Pancreas (tissue), 10 donors: ENCODE results near the gene PLA2G4D. TPM values are rescaled to one million over a fixed set of nuclear protein-coding genes. Genes with fewer than 3 reads are reported as not detected.
A peak's percentile ranks its signal among the peaks of the same experiment; 100 is the strongest.

Experiments
- ATAC-seq, 4 donors: fragments of 200-7000 bp; cut with Tn5 transposase; one replicate each; pipeline versions ENCODE4 v1.8.0 to v1.9.1; 2020; ENCODE audit warnings: mild to moderate bottlenecking in 4 of 4, moderate library complexity in 4 of 4
- DNase-seq, 6 donors: peaks; one replicate each; pipeline ENCODE4 v3.0.0-alpha.2; 2020
- FAIRE-seq: peaks from 2 replicates; lab custom pipeline; 2012; peaks lifted over from hg19 to GRCh38; lab: Jason Lieb, UNC
- H3K27ac ChIP-seq, 4 donors: fragments of 200-600 bp; sonication (generic); 1 replicate in 3 of 4; 2 replicates in 1 of 4; pipeline versions ENCODE4 v1.5.0 to v1.8.0; 2020
- H3K27me3 ChIP-seq, 4 donors: fragments of 200-600 bp; one replicate each; pipeline ENCODE4 v1.8.0; 2021
- H3K36me3 ChIP-seq, 3 donors: fragments of 200-600 bp; sonication (generic) in 1 of 3; one replicate each; pipeline versions ENCODE4 v1.5.0 to v1.8.0; 2020 to 2021
- H3K4me1 ChIP-seq, 3 donors: fragments of 200-600 bp; one replicate each; pipeline ENCODE4 v1.8.0; 2021
- H3K4me3 ChIP-seq, 4 donors: fragments of 200-600 bp; sonication (generic) in 2 of 4; one replicate each; pipeline versions ENCODE4 v1.5.0 to v1.8.0; 2020 to 2021
- H3K9me3 ChIP-seq, 4 donors: fragments of 200-600 bp; one replicate each; pipeline ENCODE4 v1.8.0; 2021
- WGBS, 2 donors: extraction: QIAGEN DNeasy Blood & Tissue Kit; methylation state at CpG; one replicate each; pipeline ENCODE4 v1.1.7; 2013; 5-methylcytosine and 5-hydroxymethylcytosine counted together
- intact Hi-C, 3 donors: fragments of 100-400 bp; cut with DNase I; formaldehyde crosslinking; loops; one replicate each; pipeline versions ENCODE4 v1.11.1 to v1.14.2; 2022
- polyA plus RNA-seq, 2 donors: library from polyadenylated mRNA; stranded (reverse); fragments of 200-250 nt; gene quantifications; one replicate each; pipeline ENCODE4 v1.2.3, GENCODE V29; 2013
- total RNA-seq, 6 donors: library from RNA; stranded (reverse); fragmentation: NEBNext Ultra II Directional in 4 of 6; extraction: Animal tissue kit (Norgen Biotek cat#: 25700) in 4 of 6; gene quantifications; one replicate each; pipeline versions ENCODE4 v1.2.1 to v1.2.4, GENCODE V29; 2021 to 2023
- TF ChIP-seq, protein P1 (sequence below), 4 donors: fragments of 200-600 bp; sonication (generic) in 3 of 4; IDR thresholded peaks; one replicate each; pipeline versions ENCODE4 v1.5.0 to v1.8.0; 2021; ENCODE audit warnings: antibody characterized with exemption in 4 of 4
- donor health status: healthy with polysubstance abuse.
- donor health status: DM: no; HTN: no; CAD: no; lungs with moderate emphysema.
- donor health status: DM: no; HTN: no; CAD: no.
- donor health status: control.
- donor health status: control.
- donor health status: Bipolar disorder and iron deficiency.
- donor health status: DM: yes; HTN: yes; CAD: no.
- donor health status: DM: no; HTN: no; CAD: no.
- donor health status: DM: no; HTN: no; CAD: no.
- donor health status: DM: yes; HTN: yes; CAD: no.

Gene PLA2G4D
- total and polyA plus RNA-seq, 8 donors, result 0.04 to 0.31 (median 0.07) TPM; not detected in 4

DNA sequence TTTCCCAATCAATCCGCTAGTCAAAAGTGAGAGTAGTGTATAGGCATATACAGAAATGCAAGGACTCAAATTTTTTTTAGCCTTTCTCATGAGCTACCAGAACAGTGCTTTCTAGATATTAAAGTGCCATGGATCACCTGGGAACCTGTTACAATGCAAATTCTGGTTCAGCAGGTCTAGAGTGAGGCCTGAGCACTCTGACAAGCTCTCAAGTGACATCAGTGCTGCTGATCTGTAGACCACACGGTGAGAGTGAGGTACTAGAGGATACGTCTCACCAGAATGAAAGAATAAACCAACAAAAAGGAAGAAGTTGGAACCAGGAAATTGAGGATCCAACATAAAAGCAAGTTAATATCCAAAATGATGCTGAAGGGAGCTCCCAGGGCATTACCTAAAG is 16.0 kb upstream of the PLA2G4D start:
- Histone ChIP-seq H3K4me1 (no peaks in the 10 kb centered on the region), H3K27ac (no peak overlapping the region), H3K4me3 (no peak overlapping the region), H3K36me3 (no peaks in the 10 kb centered on the region), H3K27me3 (no peaks in the 10 kb centered on the region), H3K9me3 (no peaks in the 10 kb centered on the region)
- FAIRE-seq (no peak), ATAC-seq (peak in 1 of 4 donors; percentile 24), DNase-seq (no peak)
- 68 to 71% methylated on average over 3 of the region's 3 CpGs for WGBS, 2 donors
- TF ChIP-seq, protein P1, sequence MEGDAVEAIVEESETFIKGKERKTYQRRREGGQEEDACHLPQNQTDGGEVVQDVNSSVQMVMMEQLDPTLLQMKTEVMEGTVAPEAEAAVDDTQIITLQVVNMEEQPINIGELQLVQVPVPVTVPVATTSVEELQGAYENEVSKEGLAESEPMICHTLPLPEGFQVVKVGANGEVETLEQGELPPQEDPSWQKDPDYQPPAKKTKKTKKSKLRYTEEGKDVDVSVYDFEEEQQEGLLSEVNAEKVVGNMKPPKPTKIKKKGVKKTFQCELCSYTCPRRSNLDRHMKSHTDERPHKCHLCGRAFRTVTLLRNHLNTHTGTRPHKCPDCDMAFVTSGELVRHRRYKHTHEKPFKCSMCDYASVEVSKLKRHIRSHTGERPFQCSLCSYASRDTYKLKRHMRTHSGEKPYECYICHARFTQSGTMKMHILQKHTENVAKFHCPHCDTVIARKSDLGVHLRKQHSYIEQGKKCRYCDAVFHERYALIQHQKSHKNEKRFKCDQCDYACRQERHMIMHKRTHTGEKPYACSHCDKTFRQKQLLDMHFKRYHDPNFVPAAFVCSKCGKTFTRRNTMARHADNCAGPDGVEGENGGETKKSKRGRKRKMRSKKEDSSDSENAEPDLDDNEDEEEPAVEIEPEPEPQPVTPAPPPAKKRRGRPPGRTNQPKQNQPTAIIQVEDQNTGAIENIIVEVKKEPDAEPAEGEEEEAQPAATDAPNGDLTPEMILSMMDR (IDR thresholded peaks at IDR 0.05), result no peak
- intact Hi-C loops, result no loop called here

DNA sequence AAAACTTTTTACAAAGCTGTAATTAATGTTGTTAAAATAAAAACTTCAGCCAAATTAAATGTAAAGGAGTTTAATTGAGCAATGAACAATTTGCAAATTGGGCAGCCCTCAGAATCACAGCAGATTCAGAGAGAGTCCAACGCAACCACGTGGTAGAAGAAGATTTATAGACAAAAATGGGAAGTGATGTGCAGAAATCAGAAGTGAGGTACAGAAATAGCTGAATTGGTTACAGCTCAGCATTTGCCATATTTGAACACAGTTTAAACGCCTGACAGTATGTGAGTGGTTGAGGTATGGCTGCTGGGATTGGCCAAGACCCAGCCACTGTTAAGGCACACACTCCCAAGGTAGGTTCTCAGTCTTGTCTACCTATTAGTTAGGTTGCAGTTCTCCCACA is 14.4 kb upstream of the PLA2G4D start:
- TF ChIP-seq, protein P1 (IDR thresholded peaks at IDR 0.05), result no peak
- DNase-seq, result no peak
- no peak for ATAC-seq
- Histone ChIP-seq H3K36me3 (no peaks in the 10 kb centered on the region), H3K4me3 (no peak overlapping the region), H3K9me3 (no peaks in the 10 kb centered on the region), H3K27me3 (no peaks in the 10 kb centered on the region), H3K4me1 (no peaks in the 10 kb centered on the region), H3K27ac (no peak overlapping the region)
- no peak for FAIRE-seq
- WGBS, 2 donors, result 88 to 90% methylated on average over 3 of the region's 3 CpGs
- intact Hi-C loops, result no loop called here

DNA sequence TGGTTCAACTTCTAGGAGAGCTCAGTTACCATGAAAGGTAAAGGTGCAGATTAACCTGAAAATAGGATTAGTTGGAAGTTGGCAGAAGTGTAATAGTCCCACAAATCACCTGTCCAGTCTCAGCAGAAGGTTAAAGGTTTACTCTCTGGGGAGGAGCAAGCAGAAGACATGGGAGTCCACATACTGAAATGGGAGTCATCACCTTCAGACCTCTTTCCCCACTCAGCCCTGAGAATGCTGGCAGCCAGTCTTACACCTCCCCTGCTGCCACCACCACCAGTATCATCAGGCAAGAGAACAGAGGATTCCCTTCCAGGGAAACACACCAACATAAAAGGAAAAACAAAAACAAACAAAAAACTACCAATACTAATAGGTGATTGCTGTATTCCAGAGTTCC is 13.8 kb upstream of the PLA2G4D start:
- FAIRE-seq (no peak), DNase-seq (no peak), ATAC-seq (no peak)
- H3K9me3 ChIP-seq, result no peaks in the 10 kb centered on the region
- no peak overlapping the region for H3K4me3 ChIP-seq
- no peaks in the 10 kb centered on the region for H3K27me3 ChIP-seq
- no peaks in the 10 kb centered on the region for H3K36me3 ChIP-seq
- no peaks in the 10 kb centered on the region for H3K4me1 ChIP-seq
- TF ChIP-seq, protein P1 (IDR thresholded peaks at IDR 0.05), result no peak
- intact Hi-C loops, result no loop called here
- H3K27ac ChIP-seq, result no peak overlapping the region

DNA sequence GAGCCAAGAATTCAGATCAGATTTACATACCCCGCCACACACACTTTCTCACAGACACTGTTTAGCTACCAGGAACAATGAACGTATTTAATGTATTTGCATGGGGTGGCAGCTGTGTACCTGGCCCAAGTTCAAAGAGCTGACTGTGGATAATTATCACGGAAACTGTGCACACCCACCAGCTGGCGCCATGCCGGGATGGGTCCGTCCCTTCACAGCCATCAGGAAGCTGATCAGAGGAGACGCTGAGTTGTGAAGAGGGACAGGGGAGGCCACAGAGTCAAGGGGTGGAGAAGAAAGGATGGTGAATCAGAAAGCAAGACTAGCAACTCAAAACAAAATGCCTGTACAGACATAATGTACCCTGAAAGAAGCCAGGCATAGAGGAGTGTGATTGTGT is 13.1 kb upstream of the PLA2G4D start:
- no peaks in the 10 kb centered on the region for H3K4me1 ChIP-seq
- intact Hi-C loops, result no loop called here
- no peak overlapping the region for H3K27ac ChIP-seq
- TF ChIP-seq, protein P1 (IDR thresholded peaks at IDR 0.05), result no peak
- WGBS, 2 donors, result 8 to 9% methylated on average over 7 of the region's 7 CpGs
- no peak overlapping the region for H3K4me3 ChIP-seq
- ATAC-seq (peak; percentile 53 to 64 (median 60)), DNase-seq (peak in 1 of 6 donors; percentile 41), FAIRE-seq (no peak)
- H3K36me3 ChIP-seq, result no peaks in the 10 kb centered on the region
- H3K9me3 ChIP-seq, result no peaks in the 10 kb centered on the region
- H3K27me3 ChIP-seq, result no peaks in the 10 kb centered on the region

DNA sequence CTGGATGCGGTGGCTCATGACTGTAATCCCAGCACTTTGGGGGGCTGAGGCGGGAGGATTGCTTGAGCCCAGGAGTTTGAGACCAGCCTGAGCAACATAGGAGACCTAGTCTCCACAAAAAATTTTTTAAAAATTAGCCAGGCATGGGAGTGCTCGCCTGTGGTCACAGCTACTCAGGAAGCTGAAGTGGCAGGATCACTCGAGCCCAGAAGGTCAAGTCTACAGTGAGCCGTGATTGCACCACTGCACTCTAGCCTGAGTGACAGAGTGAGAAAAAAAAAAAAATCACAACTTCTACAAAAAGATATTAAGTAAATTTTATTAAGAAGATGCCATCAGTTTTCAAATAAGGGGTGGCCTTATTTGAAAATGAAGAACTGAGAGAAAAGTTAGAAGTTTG is 11.9 kb upstream of the PLA2G4D start:
- peak in 2 of 4 donors; percentile 36 to 45 for ATAC-seq
- H3K9me3 ChIP-seq, result no peaks in the 10 kb centered on the region
- no peaks in the 10 kb centered on the region for H3K4me1 ChIP-seq
- DNase-seq, result no peak
- no peak overlapping the region for H3K27ac ChIP-seq
- no peaks in the 10 kb centered on the region for H3K27me3 ChIP-seq
- intact Hi-C loops, result no loop called here
- no peak overlapping the region for H3K4me3 ChIP-seq
- TF ChIP-seq, protein P1 (IDR thresholded peaks at IDR 0.05), result no peak
- 66 to 70% methylated on average over 5 of the region's 5 CpGs for WGBS, 2 donors
- no peak for FAIRE-seq
- no peaks in the 10 kb centered on the region for H3K36me3 ChIP-seq
